GM19468 (cell line): Measurements from ENCODE around the gene SLC34A3.
"Not testable (repeated sequence)": the region's sequence is repeated elsewhere in the genome, so short reads cannot be mapped to it uniquely, and the experiment has no call there.

Experiments
- ATAC-seq: cut with Tn5 transposase; IDR thresholded peaks from one replicate; pipeline ENCODE4 v1.9.1; 2021; ENCODE audit warnings: mild to moderate bottlenecking, moderate library complexity, moderate number of reproducible peaks; ENCODE audit not compliant: unreplicated experiment; ENCODE audit errors: extremely low read depth

SLC34A3 gene

DNA sequence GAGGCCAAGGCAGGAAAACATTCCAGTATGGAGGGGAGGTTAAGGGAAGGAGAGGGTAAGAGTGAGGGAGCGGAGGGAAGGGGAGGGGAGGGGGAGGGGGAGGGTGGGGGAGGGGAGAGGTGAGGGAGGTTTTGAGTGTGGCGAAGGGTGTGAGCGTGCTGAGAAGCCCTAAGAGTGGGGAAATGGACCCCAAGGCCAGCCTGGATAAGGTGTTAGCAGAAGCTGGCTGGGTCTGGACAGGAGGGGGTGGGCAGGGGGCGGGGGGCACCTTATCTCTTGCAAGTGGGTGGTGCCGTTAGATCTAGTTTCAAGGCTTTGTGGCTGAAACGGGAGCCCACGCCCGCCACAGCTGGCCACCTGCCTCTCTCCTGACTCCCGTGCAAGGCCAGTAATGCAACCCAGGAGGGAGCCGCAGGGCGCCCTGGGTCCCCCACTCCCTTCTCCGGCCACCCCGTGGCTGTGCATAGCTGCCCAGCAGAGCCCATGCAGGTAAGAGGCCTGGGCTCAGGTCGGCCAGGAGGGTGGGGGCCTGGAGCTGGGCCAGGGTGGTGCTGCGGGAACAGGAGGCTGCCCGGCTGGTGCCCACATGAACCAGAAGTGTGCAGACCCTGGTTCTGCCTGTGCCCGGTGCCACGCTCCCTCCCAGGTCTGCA is 2.7 kb upstream of the SLC34A3 start:
- ATAC-seq = no peak

DNA sequence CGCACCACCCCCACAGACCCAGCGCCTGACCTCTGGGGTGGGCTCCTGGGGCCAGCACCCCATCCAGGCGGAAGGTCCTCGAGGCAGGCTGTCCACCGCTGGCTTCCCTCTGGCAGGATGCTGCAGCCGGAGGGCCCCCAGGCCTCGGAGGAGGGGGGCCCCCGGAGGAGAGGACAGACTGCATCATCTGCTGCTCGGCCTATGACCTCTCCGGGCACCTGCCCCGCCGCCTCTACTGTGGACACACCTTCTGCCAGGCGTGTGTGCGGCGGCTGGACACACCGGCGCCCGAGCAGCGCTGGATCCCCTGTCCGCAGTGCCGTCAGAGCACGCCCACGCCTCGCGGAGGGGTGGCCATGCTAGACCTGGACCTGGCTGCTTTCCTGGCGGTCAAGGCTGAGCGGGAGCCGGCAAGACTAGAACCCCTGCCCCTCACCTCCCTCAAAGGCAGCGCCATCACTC is 2.2 kb upstream of the SLC34A3 start:
- ATAC-seq = no peak

DNA sequence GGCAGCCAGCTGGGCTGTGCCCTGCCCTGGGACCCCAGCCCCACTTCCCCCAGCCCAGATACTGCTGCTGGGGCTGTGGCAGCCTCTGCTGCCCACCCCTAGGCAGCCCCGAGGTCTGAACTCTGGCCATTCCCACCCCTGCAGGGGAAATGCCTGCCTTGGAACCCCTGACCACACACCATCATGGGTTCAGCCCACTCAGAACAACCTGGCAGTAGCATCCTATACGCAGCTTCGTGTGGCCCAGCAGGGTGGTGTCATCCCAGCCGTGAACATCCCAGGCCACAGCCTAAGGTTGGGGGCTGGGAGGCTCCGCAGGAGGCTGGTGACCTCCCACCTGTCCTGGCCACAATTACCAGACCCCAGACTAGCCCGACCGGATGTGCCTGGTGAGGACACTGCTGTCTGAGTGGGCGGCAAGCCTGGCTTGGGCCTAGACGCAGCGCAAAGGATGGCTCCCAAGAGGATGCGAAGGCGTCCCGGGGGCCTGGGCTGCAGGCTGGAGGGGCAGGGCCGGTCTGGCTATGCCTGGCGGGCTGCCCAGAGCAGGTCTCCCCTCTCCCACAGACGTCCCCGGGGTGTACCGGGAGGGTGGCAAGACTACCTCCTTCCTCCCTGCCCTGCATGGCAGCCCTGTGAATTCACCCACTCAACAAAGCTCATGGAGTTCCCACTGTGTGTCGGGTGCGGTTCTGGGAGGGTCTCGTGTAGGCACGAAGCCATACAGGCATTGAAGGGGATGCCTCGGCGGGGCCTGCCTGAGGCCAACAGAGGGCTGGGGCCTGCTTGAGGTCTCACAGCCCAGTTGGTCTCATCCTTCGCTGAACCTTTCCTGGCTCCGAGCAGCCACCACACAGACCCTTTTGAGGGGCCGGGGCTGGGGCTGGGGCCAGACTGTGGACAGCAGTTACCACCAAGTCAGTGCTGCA is 1.5 kb upstream of the SLC34A3 start:
- no peak for ATAC-seq

DNA sequence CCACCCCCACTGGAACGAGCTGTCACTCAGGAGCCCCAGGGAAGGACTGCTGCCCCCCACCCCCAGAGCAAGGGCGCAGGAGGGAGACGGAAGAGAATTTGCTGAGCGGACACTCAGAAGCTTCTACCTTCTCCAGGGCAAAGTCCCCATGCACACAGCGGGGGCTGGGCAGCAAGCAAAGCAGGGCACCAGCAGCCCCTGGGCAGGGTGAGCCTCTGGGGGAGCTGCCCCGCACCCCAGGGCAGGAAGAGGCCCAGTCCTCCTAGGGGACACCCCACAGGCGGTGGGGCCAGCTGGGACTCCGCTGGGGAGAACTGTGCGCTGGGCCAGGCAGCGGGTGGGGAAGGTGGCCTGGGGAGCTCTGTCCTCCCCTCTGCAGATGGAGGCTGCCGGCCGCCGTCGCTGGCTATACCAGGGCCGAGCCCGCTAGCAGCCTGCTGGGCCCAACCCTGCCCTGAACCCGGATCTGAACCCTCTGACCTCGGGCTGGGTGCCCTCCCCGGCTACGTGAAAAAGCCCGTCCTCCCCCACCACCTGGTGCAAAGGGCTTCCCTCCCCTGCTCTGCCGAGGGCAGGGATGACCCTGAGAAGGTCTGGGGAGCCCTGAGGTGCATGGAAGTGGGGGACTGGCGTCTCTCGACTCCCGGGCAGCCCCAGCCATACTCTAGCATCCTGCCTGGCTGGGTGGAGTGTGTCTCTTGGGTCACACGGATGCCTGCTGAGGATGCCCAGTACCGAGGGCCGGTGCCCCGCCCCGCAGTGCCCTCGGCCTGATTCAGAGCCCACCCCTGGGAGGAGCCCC is 597 bp upstream of the SLC34A3 start:
- ATAC-seq = no peak

DNA sequence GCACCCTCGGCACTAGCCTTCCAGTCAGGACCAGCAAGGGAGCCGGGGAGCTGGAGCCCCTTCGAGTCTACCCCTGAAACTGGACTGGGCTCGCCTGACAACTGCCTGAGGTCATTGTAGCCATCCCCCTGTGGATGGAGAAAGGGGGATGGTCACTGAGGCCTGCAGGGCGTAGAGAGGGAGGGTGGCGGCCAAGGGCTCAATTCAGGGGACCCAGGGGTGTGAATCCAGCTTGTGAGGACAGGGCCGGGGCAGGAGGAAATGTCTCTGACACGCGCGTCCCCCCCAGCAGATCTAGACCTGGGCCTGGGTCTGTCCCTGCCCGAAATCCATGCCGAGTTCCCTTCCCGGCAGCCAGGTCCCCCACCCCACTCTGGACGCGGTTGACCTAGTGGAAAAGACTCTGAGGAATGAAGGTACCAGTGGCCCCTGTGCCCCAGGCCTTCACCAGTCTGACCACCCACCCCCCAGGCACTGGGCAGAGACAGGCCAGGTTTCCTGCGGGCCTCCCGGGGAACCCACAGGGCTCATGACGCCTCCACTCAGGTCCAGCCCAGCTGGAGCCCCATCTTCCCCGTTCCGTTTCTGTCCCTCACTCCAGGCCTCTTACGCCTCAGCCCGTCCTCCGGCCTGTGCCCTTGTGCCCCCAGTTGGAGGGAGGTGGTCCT is 805 bp downstream of the SLC34A3 start:
- ATAC-seq = no peak

DNA sequence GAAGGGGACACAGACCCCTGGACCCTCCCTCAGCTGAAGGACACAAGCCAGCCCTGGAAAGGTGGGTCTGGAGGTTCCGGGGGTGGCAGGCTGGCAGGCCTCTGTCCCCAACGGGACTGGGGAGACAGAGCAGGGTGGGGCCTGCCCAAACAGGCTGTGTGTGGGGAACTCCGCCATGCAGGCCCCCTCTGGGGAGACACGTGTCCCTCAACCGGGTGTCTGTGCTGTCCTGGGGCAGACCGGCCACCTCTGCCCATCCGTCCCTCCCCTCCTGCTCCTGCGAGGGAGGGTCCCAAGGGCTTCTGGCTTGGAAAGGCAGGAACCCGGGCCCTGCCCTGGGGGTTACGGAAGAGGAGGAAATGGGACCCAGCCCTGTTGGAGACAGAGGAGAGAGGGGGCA is 1.4 kb downstream of the SLC34A3 start:
- ATAC-seq = no peak

DNA sequence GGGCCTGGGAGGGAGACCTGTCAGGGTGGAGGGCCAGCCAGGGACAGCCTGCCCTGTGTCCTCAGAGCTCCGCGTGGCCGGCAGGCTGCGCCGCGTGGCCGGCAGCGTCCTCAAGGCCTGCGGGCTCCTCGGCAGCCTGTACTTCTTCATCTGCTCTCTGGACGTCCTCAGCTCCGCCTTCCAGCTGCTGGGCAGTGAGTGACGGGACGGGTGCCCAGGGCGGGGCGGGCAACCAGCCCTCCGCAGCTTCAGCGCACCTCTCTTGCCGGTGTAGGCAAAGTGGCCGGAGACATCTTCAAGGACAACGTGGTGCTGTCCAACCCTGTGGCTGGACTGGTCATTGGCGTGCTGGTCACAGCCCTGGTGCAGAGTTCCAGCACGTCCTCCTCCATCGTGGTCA is 1.8 kb downstream of the SLC34A3 start:
- no peak for ATAC-seq

DNA sequence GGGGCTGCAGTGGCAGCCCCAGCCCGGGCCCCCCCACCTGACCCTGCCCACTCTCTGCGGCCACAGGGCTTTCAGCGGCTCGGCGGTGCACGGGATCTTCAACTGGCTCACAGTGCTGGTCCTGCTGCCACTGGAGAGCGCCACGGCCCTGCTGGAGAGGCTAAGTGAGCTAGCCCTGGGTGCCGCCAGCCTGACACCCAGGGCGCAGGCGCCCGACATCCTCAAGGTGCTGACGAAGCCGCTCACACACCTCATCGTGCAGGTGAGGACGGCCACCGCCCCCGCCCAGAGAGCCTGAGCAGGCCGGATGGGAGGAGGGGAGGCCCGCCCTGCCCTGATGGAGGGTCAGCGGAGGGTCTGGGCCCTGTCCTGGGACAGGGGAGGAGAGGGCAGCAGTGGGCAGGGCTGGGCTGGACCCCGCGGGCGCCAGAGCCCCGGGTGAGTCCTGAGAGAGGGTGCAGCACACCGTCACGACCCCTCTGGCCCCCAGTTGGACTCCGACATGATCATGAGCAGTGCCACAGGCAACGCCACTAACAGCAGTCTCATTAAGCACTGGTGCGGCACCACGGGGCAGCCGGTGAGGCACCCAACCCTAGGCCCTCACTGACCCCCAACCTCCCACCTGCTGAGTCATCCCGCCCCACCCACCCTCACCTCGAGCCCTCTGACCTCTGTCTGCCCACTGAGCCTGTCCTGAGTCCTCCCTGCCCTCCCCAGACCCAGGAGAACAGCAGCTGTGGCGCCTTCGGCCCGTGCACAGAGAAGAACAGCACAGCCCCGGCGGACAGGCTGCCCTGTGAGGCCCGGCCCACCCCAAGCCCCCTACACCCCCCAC is 2.7 kb downstream of the SLC34A3 start:
- ATAC-seq = no peak

DNA sequence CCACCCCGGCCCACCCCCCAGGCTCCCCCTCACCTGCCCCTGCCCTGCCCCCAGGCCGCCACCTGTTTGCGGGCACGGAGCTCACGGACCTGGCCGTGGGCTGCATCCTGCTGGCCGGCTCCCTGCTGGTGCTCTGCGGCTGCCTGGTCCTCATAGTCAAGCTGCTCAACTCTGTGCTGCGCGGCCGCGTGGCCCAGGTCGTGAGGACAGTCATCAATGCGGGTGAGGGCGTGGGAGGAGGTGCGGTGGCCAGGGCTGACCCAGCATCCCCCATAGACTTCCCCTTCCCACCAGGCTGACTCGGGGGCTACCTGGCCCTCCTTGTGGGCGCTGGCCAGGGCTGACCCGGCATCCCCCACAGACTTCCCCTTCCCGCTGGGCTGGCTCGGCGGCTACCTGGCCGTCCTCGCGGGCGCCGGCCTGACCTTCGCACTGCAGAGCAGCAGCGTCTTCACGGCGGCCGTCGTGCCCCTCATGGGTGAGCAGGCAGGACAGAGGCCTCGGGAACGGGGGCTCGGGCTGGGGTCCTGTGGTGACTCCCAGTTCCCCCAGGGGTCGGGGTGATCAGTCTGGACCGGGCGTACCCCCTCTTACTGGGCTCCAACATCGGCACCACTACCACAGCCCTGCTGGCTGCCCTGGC is 3.5 kb downstream of the SLC34A3 start:
- ATAC-seq = no peak

DNA sequence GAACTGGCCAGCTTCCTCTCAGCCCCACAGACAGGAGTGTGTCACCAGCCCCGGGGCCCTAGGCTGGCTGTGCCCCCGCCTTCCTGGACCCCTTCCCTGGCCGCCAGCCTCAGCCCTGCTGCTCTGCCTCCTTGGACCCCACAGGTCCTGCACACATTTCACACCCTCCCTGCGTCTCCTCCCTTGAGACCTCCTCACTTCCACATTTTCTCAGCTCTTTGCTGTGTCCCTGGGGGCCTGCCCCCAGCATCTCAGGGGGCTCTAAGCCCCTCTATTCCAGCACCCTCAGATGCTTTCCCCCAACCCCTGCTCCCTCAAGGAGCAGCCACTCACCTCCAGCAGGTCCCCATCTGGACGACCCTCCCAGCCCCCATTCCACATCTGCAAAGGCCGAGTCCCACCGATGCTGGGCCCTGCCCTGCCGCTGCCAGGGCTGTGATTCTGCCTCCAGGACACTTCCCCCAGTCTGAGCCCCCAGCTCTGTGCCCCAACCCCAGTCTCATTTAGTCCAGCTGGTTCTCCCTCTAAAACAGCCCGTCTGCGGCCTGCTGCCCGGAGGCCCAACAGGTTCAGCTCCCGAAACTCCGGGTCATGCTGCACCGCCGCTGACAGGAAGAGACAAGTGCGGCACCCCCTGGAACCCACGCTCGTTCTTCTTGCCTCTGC is 4.2 kb downstream of the SLC34A3 start:
- no peak for ATAC-seq

DNA sequence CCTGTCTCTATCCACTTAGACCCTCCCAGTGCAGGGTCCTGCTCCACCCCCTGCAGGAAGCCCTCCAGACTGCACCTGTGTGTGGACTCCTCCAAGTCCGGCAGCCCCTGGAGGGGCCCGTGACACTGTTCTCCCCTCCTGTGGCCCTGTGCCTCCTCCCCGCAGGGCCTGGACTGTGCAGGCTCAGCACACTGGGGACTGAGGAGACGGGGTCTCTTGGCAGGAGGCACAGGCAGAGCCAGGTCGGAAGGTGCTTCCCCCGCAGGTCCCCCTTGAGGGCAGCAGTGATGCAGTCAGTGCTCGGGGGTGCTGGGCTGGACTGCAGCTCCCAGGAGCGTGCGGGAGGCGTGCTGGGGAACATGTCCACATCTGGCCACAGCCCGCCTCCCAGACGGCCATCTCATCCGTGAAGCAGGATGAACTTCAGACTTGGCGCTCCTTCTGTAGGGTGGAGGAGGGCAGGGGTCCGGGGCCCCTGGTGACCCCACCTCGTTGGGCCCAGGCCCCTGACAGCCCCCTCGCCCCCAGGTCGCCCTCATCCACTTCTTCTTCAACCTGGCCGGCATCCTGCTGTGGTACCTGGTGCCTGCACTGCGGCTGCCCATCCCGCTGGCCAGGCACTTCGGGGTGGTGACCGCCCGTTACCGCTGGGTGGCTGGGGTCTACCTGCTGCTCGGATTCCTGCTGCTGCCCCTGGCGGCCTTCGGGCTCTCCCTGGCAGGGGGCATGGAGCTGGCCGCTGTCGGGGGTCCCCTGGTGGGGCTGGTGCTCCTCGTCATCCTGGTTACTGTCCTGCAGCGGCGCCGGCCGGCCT is 4.9 kb downstream of the SLC34A3 start:
- ATAC-seq = no peak

DNA sequence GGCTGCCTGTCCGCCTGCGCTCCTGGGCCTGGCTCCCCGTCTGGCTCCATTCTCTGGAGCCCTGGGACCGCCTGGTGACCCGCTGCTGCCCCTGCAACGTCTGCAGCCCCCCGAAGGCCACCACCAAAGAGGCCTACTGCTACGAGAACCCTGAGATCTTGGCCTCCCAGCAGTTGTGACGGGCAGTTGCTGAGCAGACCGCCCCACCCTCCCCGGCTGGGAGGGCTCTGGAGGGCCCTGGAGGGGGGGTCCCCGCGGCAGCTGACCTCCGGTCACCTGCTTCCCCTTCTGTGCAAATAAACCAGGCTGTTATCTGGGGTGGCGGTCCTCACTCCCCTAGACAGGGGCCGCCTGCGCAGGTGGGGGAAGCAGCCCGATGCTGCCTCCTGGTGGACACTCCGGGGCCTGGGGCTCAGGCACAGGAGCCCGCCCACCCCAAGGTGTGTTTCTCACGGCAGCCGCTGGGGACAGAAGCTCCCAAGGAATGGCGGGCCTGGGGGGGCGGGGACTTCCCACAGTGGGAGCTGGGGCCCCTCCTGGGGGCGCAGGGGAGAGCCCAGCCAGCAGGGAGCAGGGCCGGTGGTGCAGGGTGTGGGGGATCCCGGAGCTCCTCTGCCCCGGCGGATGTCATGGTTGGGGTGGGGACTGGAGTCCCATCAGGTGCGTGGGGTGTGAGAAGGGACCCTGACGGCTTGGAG is 5.7 kb downstream of the SLC34A3 start:
- ATAC-seq = no peak

DNA sequence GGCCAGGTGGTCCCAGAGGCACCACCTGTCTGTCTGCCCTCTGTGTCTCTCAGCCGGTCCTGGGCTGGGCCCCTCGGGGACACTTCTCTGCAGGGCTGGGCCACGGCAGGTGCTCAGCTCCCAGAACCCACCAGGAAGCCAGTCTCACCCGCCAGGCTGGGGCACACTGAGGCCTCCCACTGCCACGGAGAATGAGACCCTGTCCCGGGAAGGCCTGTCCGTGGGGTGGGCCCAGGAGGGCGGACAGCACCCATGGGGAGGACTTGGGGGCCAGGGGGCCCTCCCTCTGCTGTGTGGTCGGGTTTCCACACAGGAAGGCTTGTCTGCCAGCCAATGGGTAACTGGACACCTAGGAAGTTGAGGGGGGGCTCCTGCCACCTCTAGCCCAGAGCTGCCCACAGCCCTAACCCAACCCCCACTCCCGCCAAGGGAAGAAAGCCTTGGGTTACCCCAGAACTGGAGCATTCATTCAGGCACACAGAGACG is 6.3 kb downstream of the SLC34A3 start:
- ATAC-seq = no peak

DNA sequence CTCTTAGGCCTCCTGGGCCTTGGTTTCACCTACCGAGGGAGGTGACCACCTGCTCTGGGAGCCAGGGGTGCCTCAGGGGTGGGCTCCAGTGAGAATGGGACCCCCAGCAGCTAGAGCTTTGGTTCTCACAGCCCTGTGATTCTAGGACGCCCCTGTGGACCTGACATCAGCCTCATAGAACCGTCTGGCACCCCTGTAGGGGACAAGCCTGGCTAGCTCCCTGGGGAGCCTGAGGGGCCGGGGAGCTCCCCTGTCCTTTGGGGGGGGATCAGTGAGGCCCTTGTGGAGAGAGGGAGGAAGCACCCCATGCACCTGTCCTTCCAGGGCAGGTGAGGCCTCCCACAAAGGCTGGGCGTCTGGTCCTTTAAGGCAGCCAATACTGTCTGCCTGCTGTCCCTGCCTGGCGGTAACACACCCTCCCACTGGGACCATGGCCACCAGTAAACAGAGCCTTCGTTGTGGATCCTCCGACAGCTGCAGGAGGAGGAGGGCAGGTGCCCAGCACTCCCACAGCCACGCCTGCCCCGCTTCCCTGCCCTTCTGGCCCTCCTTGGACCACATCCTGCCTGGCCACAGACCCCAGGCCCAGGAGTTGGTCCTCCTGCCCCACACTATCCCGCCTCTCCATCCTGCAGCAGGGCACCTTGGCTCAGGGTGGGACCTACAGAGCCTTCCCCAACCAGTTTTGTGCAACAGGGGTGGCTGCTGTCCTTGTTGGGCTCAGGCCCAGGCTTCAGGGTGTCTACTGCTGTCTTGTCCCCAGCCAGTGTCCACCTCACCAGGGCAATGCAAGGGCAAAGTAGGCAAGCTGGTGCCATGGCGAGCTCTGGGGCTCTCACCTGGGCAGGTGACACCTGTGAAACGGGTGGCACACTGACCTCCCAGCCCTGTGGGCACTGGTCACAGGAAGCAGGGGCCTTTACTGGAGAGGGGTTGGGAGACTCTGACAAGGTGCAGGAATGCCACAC is 7.3 kb downstream of the SLC34A3 start:
- ATAC-seq = no peak

DNA sequence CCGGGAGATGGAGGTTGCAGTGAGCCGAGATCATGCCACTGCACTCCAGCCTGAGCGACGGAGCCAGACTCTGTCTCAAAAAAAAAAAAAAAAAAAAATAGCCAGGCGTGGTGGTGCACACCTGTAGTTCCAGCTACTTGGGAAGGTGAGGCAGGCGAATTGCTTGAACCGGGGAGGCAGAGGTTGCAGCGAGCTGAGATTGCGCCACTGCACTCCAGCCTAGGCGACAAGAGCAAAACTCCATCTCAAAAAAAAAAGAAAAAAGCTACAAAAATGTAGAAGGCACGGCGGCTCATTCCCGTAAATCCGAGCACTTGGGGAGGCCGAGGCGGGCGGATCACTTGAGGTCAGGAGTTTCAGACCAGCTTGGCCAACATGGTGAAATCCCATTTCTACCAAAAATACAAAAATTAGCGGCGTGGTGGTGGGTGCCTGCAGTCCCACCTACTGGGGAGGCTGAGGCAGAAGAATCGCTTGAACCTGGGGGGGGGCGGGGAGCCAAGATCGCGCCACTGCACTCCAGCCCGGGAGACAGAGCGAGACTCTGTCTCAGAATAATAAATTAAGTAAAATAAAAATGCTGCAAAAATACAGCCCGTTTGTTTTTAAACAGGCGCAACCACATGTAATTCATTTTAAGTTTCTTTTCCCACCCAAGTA is 9.0 kb downstream of the SLC34A3 start:
- ATAC-seq = not testable (repeated sequence)
